ENCODE measurements around the gene KDM4B. TPM values are rescaled to one million over a fixed set of nuclear protein-coding genes. Genes with fewer than 3 reads are reported as not detected.

The KDM4B gene
- total RNA-seq, 1 experiment from 2014 or later = 43.7 TPM

- no peak overlapping the region for H2BK12ac ChIP-seq (ENCODE audit: insufficient read length, low read depth, low read length)
- H3K4me3 Mint-ChIP-seq = no peak overlapping the region
- peak overlapping the region in 1 of 3 experiments; percentile 86; a peak in 1 of 7 replicates for H3K27ac Mint-ChIP-seq
- H2AFZ ChIP-seq (ENCODE audit: low read length) = no peak overlapping the region
- no peak overlapping the region for H4K8ac ChIP-seq (replicated peaks; ENCODE audit: insufficient read length, low read depth, low read length)
- no peak overlapping the region for H3K4me2 ChIP-seq (ENCODE audit: insufficient read depth, insufficient read length, low read length)
- H2BK20ac ChIP-seq (ENCODE audit: low read depth, low read length, poor library complexity, severe bottlenecking) = no peak overlapping the region
- no peak for DNase-seq
- TF ChIP-seq, protein P1, sequence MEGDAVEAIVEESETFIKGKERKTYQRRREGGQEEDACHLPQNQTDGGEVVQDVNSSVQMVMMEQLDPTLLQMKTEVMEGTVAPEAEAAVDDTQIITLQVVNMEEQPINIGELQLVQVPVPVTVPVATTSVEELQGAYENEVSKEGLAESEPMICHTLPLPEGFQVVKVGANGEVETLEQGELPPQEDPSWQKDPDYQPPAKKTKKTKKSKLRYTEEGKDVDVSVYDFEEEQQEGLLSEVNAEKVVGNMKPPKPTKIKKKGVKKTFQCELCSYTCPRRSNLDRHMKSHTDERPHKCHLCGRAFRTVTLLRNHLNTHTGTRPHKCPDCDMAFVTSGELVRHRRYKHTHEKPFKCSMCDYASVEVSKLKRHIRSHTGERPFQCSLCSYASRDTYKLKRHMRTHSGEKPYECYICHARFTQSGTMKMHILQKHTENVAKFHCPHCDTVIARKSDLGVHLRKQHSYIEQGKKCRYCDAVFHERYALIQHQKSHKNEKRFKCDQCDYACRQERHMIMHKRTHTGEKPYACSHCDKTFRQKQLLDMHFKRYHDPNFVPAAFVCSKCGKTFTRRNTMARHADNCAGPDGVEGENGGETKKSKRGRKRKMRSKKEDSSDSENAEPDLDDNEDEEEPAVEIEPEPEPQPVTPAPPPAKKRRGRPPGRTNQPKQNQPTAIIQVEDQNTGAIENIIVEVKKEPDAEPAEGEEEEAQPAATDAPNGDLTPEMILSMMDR (conservative IDR thresholded peaks at IDR 0.05) = no peak
- no CpG with 5 or more reads among the region's 12 CpGs for WGBS (ENCODE audit: extremely low coverage, insufficient read length, low lambda C conversion rate)
- H3K9me3 ChIP-seq (ENCODE audit: control insufficient read depth, low read depth, low read length) = no peaks in the 10 kb centered on the region
- H3K14ac ChIP-seq (ENCODE audit: insufficient read depth, low read length) = no peak overlapping the region; the same call in 1 of the 2 replicates
- H3K18ac ChIP-seq (ENCODE audit: insufficient read length, low read depth, low read length) = no peak overlapping the region
- H3K27me3 Mint-ChIP-seq (ENCODE audit: low read depth) = no peaks in the 10 kb centered on the region; the same call in 1 of the 2 replicates
- no peaks in the 10 kb centered on the region for H3K79me1 ChIP-seq (ENCODE audit: insufficient read depth, low read depth, low read length, poor library complexity, severe bottlenecking)
- H2AK5ac ChIP-seq (ENCODE audit: insufficient read length, low read length) = no peak overlapping the region
- H4K5ac ChIP-seq (ENCODE audit: insufficient read length, low read depth, low read length) = no peak overlapping the region
- H3K4me1 ChIP-seq (ENCODE audit: insufficient read depth, low read length) = no peaks in the 10 kb centered on the region
- H3K4ac ChIP-seq (ENCODE audit: low read depth, low read length) = no peak overlapping the region
- H3K36me3 Mint-ChIP-seq (ENCODE audit: insufficient read depth in 1 of 3, low read depth in 3 of 3) = peaks cover 6 to 22% (median 11%) of the 10 kb centered on the region in 3 experiments
- H3K79me2 ChIP-seq (ENCODE audit: insufficient read depth, low read length) = no peaks in the 10 kb centered on the region
- no peaks in the 10 kb centered on the region for H3K27me3 ChIP-seq (ENCODE audit: insufficient read depth, low read length)
- no peak overlapping the region for H3K27ac ChIP-seq (ENCODE audit: insufficient read length, low read depth, low read length)
- H3T11ph ChIP-seq (ENCODE audit: low read length) = no peak overlapping the region
- no peak overlapping the region for H3K56ac ChIP-seq (ENCODE audit: insufficient read length, low read depth, low read length)
- H3K9me3 Mint-ChIP-seq = peaks cover 6% of the 10 kb centered on the region in 2 experiments
- no peak overlapping the region for H4K91ac ChIP-seq (ENCODE audit: insufficient read length, low read depth, low read length)
- peaks cover 21 to 23% of the 10 kb centered on the region in 2 experiments for H3K4me1 Mint-ChIP-seq
- no peak overlapping the region for H2BK15ac ChIP-seq (ENCODE audit: low read depth, low read length)
- no peaks in the 10 kb centered on the region for H4K20me1 ChIP-seq (ENCODE audit: control insufficient read depth, insufficient read depth, insufficient read length)
- no peak overlapping the region for H3K23ac ChIP-seq (ENCODE audit: insufficient read length, low read depth, low read length)
- no peak overlapping the region for H2BK5ac ChIP-seq (ENCODE audit: insufficient read length, low read length)
- H2BK120ac ChIP-seq (ENCODE audit: low read depth, low read length, poor library complexity, severe bottlenecking) = no peak overlapping the region
- no peaks in the 10 kb centered on the region for H3K23me2 ChIP-seq (ENCODE audit: insufficient read length, low read depth, low read length, poor library complexity, severe bottlenecking)
- H3K9ac ChIP-seq (ENCODE audit: extremely low read depth, insufficient read length, low read length) = no peak overlapping the region
These were observed 98.8 kb downstream of the KDM4B start for GRCh38 chr19:5067678-5068077.
